DMS53 (cell line): Measurements from ENCODE around the gene AKAP8.
"Not testable (repeated sequence)": the region's sequence is repeated elsewhere in the genome, so short reads cannot be mapped to it uniquely, and the experiment has no call there.

ENCODE experiments used
- DNase-seq: peaks from one replicate; lab custom pipeline; 2025; lab: John Stamatoyannopoulos, UW

The AKAP8 gene

DNA sequence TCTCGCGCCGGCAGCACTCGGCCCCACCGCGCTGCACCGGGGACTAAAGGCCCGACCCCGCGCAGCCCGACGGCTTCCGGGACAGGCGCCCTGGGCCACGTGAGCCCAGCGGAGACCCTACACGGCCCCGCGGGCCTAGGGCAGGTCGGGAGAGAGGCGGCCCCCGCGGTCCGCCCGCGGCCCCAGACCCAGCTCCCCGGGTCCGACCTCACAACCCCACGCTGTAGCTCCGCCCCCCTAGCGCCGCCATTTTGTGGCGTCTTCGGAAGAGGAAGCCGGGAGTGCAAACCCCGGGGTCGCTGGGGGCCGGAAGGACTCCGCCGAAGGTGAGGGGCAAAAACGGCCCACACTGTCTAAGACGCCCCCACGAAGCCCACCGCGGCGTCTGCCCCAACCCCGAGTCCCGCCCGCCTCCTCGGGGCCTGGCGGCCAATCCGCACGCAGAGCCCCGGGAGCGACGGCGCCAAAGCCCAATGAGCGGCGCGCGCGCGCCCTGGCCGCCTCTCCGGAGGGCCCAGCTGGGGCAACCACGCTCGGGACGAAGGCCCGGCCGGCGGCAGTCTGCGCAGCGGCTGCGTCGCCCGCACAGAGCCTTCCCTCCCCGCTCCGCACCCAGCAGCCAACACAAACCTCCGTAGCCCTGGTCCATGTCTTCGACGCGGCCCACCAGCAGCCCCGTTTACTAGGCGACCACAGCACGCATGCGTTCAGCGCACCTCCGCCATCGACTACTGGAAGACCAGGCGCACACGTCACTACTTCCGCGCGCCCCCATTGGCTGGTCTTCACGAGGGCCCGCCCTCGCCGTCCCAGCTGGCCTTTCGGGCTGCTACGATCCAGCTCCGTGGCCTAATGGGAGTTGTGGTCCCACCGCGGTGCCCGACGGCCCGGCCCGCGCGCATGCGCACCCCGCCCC lies at the start of gene AKAP8:
Gene AKAP8 (minus strand): TSS at position 705 of the 916 bp plus-strand sequence. CDS start 56 bp downstream, at position 649.
- peak; percentile 98 for DNase-seq

DNA sequence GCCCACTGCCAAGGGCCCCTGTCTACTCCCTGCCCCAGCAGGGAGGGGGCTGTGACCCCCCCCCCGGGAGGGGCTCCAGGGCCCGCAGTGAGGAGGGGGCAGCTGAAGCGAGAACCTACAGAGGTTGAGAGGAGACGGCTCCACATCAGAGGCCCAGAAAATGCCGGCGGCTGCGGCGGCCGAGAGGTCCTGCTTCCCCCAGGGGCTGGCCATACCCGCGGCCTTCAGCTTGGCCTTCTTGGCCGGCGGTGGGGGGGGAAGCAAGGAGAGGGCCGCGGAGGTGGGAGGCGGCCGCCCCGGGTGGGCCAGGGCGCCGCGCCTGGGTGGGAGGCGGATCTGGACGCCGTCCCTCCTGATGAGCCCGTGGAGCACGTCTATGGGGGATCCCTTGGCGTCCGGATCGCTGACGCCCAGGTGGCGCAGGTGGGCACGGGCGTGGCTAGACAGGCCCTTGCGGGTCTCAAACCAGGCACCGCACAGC lies 48.4 kb upstream of the AKAP8 start:
- DNase-seq = no peak

DNA sequence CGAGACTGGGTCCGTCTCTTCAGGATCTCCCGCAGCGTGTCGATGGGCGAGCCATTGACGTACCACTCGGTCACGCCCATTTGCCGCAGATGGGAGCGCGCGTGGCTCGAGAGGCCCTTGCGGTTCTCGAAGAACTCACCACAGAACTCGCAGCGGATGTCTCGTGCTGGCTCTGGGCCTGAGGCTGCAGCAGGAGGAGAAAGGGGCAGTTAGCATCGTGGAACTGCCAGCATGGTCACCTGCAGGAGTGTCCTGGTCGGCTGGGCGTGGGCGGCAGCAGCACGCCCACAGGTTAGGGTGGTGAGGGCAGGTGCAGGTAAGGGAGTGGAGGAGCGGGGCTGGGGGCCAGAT lies 47.7 kb upstream of the AKAP8 start:
- DNase-seq = no peak

DNA sequence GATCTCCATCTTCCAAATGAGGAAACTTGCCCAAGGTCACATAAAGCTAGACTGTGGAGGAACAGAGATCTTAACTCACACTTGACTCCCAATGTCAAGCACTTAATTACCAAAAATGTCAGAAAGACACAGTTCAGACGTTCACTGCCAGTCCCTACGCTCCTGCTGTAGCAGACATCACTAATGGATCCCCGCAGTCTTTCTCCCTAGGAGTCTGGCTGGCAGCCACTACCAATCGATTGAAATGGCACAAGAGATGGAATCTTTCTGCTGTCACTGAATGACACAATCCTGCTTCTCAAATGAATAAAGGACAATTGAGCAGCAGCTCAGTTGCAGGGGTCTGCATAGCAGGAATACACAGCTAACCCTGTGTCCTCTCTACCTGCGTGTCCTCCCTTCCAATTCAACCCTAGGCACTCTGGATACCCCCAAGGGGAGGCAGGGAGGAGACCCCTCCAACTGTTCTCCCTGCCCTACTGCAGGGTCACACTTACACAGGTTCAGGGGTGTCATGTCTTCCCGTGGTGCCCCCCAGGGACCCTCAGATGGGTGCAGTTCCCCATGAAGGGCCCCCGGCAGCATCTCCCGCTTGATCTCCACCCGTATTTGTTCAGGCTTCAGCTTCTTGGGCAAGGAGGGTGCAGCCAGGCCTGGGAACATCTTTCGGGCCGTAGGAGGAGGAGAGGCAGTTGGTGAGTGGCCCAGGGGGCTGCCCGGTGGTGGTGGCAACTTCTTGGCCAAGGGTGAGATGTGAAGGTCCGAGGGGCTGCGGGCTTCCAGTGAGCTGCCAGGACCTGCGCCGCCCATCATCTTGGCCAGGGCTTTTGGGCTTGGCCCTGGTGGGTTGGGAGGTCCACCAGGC lies 47.1 kb upstream of the AKAP8 start:
- peak; percentile 11 for DNase-seq

DNA sequence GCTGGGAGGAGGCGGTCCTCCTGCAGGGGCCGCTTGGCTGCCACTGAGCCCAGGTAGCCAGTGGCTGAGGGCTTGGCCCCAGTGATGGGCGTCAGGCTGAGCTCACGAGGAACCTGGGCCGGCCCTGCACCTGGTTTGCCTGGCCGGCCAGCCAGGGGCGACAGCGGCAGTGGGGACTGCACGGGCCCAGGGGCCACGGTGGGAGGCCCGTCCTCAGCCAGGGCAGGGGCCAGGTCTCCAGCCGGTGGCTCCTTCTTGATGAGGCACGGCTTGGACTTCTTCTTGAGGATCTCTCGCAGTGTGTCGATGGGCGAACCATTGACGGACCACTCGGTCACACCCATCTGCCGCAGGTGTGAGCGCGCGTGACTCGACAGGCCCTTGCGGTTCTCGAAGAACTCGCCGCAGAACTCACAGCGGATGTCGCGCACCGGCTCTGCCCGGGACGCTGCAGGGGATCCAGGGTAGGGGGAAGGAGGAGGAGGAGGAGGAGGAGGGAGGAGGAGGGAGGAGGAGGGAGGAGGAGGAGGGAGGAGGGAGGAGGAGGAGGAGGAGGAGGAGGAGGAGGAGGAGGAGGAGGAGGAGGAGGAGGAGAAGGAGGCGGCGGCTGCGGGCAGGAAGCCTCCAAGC lies 45.8 kb upstream of the AKAP8 start:
- DNase-seq = no peak

DNA sequence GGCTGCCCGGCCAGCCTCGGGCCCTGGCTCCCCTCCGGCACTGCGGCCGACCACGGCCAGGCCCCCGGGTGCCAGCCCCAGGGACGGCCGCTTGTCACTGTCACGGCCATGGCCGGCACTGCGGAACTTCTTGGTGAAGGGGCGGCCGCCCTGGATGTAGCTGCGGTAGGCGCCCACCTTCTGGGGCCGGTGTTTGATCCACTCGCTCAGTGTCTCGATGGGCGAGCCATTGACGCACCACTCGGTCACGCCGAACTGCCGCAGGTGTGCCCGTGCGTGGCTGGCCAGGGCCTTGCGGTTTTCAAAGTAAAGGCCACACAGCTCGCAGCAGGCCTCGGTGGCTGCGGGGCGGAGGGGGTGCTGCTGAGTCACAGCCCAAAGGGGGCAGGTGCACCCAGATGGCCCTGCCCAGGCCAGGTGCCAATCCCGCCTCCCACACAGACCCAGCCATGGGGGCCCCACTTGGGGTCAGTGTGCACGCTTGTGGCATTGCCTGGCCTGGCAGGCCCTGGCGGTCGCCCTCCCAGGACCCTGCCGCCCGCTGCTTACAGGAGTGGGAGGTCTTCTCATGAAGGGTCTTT lies 45.2 kb upstream of the AKAP8 start:
- no peak for DNase-seq

DNA sequence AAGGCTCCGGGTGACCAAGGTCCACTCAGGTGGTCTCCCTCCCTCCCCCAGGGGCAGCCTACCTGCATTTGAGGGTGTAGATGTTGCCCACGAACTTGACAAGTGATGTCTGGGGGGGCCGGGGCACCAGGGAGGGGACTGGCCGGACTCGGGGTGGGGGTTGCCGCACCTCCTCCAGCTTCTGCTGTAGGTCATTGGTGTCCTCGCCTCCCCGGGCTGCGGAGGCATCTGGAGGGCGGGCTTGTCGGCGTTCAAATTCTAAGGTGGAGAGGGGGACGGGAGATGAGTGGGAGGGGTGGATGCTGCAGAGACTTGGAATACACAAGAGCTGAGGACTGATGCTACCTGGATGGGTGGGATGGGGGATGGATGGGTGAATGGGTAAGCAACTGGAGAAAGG lies 44.5 kb upstream of the AKAP8 start:
- DNase-seq = no peak

DNA sequence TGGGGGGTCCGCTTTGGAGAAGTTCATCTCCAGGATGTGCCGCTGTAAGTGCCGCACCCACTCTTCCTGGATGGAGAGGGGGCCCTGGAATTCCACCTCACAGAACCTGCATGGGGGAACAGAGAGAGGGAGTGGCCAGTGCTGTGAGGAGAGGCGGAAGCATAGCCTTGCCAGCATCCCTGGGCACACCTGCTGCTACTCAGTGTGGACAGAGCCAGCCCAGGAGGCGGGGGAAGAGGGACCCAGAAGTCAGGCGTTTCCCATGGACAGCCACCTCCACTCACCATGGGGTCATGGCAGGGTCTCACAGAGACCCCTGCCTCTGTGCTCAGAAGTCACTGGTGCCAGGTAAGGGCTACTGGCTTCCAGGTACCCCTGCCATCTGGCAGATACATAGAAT lies 43.5 kb upstream of the AKAP8 start:
- DNase-seq = no peak

DNA sequence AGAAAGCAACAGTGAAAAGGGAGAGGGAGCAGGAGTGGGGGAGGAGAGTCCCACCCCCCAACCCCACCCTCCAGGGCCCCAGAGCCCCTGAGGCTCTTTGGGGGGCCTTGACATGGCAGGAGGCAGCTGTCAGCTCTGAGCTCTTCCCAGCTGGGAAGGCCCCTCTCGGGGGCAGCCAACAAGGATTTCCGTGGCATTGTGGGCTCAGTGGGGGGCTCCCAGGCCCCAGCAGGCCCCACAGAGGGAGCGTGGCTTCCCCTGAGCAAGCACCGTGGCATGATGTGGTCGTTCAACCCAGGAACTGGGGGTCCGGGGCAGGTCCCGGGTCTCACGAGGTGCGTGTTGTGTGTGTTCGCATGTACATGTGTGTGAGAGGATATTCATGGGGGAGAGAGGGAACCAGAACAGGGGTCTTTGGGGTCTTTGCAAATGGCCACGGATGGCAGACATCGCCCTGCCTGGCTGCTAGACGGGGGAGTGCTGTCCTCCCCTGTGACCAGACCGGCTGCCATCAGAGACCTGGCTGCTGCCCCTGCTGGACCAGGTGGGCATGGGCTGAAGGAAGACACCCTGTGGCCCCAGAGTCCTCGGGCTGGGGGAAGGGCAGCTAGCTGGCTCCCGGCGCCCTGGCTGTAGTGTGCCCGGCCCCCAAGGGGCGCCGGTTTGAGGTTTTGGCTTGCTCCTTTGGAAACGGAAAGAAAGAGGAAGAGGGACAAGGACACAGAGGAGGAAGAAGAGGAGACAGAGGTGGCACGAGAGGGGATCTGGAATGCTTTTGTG lies 42.9 kb upstream of the AKAP8 start:
- DNase-seq = no peak

DNA sequence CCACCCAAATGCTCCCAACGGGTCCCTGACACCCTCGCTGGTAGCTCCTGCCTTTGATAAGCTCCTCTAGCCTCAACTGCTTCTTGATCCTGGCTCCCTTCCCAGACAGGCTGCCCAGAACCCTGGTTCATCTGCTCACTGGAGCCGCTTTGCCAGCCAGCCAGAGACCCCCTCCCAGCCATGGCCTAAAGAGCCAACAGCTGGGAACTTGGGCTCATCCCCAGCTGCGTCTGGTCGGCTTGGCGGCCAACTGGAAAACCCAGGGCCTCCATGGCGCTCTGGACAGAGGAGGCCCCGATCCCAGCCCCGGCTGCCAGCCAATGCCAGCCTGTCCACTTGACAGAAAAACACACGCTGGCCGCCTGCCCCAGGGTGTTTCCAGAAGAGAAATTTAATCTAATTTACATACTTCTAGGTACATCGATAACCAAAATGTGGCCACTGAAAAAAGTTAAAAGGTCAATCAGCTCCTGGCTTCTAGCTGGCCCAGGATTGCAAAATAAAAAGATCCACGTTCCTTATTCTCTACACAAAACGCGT lies 42.2 kb upstream of the AKAP8 start:
- DNase-seq = no peak

DNA sequence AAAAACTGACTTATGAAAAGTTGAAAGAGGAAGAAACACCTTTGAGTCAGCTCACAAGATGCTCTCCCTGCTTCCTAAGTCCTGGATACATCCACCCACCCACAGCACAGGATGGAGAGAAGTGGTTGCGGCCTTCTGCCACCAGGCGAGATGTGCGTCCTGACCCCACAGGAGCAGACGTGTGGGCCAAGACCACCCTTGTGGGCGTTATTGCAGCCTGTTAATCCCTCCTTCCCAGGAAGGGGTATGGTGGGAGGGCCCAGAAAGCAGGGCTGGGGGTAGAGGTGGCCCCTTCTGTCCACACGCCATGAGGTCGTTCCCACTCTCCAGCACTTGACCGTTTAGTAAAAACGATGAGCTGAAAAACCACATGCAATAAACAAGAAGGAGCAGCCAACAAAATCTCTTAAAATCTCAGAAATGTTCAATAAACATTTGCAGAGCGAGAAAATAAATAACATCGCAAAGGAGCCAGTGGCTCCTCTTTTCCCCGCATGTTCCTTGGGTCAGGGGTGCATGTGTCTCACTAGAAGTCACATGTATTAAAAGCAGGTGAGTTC lies 41.6 kb upstream of the AKAP8 start:
- no peak for DNase-seq

DNA sequence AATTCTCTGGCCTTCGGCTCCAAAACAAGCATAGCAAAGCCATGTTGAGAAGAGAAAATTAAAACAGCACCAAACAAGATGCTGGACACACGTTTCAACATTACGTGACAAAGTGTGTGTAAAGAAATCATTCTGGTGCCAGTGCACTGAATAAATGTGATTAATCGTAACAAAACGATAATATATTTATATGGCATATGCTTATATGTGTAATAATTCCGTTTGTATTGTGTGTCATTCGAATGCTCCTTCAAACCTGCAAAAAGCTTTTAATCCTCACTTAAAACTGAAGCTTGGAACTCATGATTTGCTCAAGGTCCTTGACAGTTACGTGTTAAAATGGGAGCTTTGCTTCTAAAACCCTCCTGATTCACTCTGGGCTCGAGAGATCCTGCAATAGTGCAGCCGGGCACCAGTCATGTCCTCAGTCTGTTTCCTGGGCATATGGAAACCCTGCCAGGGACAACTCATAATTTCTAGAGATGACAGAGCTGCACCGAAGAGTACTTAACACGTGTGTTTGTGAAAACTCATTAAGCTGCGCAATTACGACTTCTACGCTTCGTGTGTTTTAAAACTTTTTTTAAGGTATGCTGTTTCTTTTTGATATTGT lies 39.9 kb upstream of the AKAP8 start:
- DNase-seq = peak; percentile 55

DNA sequence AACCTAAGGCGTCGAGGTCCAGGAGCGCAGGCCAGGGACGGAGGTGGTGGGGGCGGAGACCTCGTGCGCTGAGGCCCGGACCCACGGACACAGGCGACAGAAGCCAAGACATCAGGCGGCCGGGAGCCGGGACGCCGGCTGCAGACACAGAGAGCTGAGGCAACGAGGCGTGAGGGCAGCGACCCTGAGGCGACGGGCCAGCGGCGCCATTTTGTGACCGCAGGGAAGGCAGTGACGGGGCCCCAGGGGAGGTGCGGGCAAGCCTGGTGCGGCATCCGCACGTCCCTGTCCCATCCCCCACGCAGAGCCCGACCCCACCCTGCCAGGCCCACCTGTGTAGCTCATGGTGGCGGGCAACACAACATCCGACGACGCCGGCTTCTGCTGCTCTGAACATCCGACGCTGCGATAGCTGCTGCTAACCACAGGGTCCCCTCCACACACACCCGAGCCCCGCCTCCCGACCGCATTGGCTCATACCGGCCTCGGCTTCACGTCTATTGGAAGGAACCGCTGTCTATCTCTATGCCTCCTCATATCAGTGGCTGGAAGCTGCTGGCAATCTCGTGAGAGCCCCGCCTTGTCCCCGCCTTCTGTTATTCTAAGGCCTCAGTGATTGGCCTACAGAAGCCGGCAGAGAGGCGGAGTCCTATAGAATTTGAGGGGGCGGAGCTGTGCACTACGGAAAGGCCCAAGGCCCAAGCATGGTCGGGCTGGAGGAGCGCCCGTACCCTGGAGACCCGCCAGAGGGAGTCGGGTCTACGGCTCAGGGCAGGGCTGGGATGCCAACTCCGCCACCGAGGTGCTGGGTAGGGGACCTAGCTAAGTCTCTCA lies 39.2 kb upstream of the AKAP8 start, which contains the start of gene AKAP8L:
Gene AKAP8L (minus strand): TSS at position 410 of the 834 bp plus-strand sequence. CDS start 65 bp downstream, at position 345.
- DNase-seq = peak; percentile 99

DNA sequence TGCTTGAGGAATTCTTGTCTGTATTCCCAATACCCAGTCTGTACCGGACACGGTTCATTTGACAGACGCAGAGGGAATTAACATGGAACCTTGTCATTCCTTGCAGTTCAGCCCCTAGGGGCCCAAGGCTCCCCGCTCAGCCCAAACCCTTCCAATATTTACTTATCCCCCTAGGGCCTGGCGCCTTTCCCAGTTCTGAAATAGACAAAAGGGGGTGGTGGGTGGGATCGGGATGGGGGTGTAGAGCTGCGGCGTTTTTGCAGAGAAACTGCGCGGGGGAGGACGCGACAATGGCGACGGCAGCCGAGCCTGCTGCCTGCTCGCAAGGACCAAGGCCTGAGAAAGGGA lies 38.6 kb upstream of the AKAP8 start:
- DNase-seq = peak; percentile 42

DNA sequence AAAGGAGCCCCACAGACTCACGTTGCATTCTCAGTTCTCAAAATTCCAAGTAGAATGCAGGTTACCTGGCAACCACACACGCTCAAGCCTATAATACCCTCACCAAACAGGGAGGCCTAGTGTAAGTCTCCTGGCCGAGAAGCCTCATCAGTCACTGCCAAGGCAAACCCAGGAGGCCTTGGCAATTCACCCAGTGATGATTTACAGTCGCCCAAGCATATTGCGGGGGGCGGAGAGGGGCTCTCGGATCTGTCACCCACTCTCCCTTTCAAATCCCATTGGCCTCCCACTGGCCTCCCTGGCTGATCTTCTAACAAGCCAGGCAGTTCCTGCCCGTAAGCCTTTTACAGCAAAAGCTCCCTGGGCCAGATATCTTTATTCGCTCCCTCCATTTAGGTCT lies 38.1 kb upstream of the AKAP8 start:
- no peak for DNase-seq

DNA sequence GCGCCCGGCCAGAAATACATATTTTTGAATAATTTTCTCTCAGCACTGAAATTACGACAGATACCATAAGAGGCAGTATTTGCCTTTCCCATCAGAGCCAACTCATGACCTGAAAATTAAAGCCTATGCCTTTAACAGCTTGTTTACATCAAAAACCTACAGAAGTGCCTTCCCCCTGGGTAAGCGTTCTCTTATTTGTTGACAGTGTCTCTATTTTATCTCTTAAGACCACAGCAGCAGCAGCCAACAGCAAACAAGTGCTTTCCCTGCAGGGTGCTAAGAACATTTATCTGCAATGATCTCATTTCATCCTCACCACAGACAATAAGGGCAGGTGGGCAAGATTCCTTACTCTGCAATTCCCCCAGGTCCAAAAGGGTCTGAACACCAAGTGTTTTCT lies 33.2 kb upstream of the AKAP8 start:
- DNase-seq = no peak

DNA sequence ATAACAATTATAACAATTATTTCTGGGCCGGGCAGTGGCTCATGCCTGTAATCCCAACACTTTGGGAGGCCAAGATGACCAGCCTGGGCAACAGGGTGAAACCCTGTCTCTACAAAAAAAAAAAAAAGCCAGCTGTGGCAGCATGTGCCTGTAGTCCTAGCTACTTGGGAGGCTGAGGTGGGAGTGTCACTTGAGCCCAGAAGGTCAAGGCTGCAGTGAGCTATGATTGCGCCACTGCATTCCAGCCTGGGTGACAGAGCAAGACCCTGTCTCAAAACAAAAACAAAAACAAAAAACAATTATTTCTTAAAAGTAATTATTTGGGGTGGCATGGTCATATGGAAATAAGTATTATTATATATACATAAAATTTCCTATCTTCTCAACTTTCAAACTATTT lies 31.8 kb upstream of the AKAP8 start:
- DNase-seq = not testable (repeated sequence)

DNA sequence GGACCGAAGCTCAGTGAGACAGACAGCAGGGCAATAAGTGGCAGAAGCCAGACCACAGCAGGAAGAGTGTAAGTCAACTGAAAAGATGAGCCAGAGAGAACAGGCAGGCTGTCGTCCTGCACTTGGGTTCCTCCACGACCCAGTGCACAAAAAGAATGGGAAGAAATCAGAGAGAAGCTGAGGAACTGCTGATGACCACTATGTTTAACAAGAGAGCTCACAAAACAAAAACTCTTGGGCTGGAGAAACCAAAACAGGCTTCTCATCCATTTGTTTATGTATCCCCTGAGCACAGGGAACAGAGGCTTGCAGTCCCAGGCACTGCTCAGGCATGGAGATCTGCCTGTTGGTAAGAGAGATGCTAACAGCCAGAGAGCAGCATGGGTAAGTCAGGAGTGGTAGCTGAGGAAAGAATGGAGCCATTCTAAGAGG lies 25.2 kb upstream of the AKAP8 start:
- no peak for DNase-seq

DNA sequence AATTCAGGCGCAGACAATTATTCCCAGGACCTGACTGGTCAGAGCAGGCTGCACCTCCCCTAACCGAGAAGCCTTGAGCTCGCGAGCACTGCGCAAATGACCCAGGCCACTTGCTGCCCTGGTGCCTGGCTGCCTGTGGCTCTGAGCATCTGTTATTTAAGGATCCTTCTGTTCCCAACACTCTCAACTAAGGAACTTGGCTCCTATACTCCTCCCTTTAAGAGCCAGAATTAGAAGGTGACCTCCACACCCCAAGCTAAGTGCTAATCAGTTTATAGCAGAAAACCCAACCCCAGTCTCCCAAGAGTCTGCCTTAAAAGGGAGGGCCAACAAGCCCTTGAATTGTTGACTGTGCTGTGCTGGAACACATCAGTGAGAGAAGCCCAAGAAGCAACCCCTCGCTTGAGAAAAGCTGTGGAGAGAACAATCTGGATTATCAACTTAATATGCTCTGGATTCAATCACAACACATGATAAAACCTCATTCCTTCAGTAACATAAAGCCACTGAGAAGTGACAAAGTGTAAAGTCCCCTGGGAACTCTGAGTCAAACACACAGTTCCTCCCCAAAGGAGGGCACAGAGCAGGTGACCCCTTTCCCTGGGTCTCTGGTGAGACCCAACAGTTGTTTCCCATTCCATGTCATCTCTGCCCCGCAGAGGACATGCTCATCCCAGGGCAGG lies 24.7 kb upstream of the AKAP8 start:
- DNase-seq = no peak
